Activated CD4-positive, alpha-beta T cell treated with anti-CD3 and anti-CD28 coated beads, Interleukin-2, amount 10 ng/mL, durations not matched to agents 7 days and 5 days (primary cell): ENCODE data around the gene ONECUT3. TPM values are rescaled to one million over a fixed set of nuclear protein-coding genes. Genes with fewer than 3 reads are reported as not detected.

Source experiments
- CTCF ChIA-PET: fragments of 350-600 bp; sonication (Branson Sonifier 250); formaldehyde crosslinking; loops from one replicate; lab custom pipeline; 2021; ENCODE audit warnings: antibody characterized with exemption; lab: Charles Lee
- POLR2A ChIA-PET: fragments of 350-600 bp; sonication (Branson Sonifier 250); formaldehyde crosslinking; loops from one replicate; lab custom pipeline; 2021; ENCODE audit warnings: antibody characterized with exemption; lab: Charles Lee
- DNase-seq: peaks from one replicate; pipeline ENCODE4 v3.0.0-alpha.2; 2020
- H3K27ac Mint-ChIP-seq: one replicate; pipeline ENCODE4 v1.8.0; 2021; ENCODE audit warnings: mild to moderate bottlenecking, moderate library complexity, mixed read lengths
- H3K27me3 Mint-ChIP-seq: one replicate; pipeline ENCODE4 v1.8.0; 2021; ENCODE audit warnings: mixed read lengths
- H3K36me3 Mint-ChIP-seq: one replicate; pipeline ENCODE4 v1.8.0; 2021; ENCODE audit warnings: low read depth, mixed read lengths
- H3K4me1 Mint-ChIP-seq: one replicate; pipeline ENCODE4 v1.8.0; 2021; ENCODE audit warnings: mixed read lengths
- H3K4me3 Mint-ChIP-seq: one replicate; pipeline ENCODE4 v1.8.0; 2021; ENCODE audit warnings: mild to moderate bottlenecking, moderate library complexity, mixed read lengths
- H3K9me3 Mint-ChIP-seq: one replicate; pipeline ENCODE4 v1.8.0; 2021; ENCODE audit warnings: mixed read lengths
- total RNA-seq, 2 experiments: library from RNA; stranded (reverse); gene quantifications; one replicate each; pipeline ENCODE4 v1.2.3, GENCODE V29; 2021

Gene ONECUT3
- total RNA-seq, 2 experiments from 2014 or later, result not detected

- ChIA-PET POLR2A (no interaction called here), CTCF (no interaction called here)
- Mint-ChIP-seq H3K36me3 (peaks cover 3% of the 10 kb centered on the region), H3K27me3 (peaks cover 65% of the 10 kb centered on the region), H3K4me3 (no peak overlapping the region), H3K27ac (no peak overlapping the region), H3K4me1 (no peaks in the 10 kb centered on the region), H3K9me3 (no peaks in the 10 kb centered on the region)
- DNase-seq, result no peak
Observed at GRCh38 chr19:1762243-1763117, 9.2 kb downstream of the ONECUT3 start.

- CTCF ChIA-PET, result interaction anchor here (0.6 to 1.5 kb wide), 3 partner anchors 10 to 63 kb away, joined by 3 to 6 read pairs (median 3); no protein-coding TSS in a partner anchor
- H3K27me3 Mint-ChIP-seq, result peaks cover 67% of the 10 kb centered on the region
- DNase-seq, result no peak
- POLR2A ChIA-PET, result no interaction called here
- H3K9me3 Mint-ChIP-seq, result no peaks in the 10 kb centered on the region
- peak overlapping the region; percentile 6 for H3K27ac Mint-ChIP-seq
- peaks cover 3% of the 10 kb centered on the region for H3K36me3 Mint-ChIP-seq
- H3K4me3 Mint-ChIP-seq, result no peak overlapping the region
- no peaks in the 10 kb centered on the region for H3K4me1 Mint-ChIP-seq
Observed at GRCh38 chr19:1763648-1764639, 10.6 kb downstream of the ONECUT3 start.

- H3K4me1 Mint-ChIP-seq, result no peaks in the 10 kb centered on the region
- H3K27me3 Mint-ChIP-seq, result peaks cover 62% of the 10 kb centered on the region
- ChIA-PET CTCF (interaction anchor here (0.6 to 1.5 kb wide), 4 partner anchors 9 to 226 kb away, joined by 3 to 6 read pairs (median 3); no protein-coding TSS in a partner anchor), POLR2A (no interaction called here)
- H3K27ac Mint-ChIP-seq, result no peak overlapping the region
- H3K36me3 Mint-ChIP-seq, result peaks cover 3% of the 10 kb centered on the region
- no peak for DNase-seq
- no peaks in the 10 kb centered on the region for H3K9me3 Mint-ChIP-seq
- no peak overlapping the region for H3K4me3 Mint-ChIP-seq
Observed at GRCh38 chr19:1764729-1765128, 11.4 kb downstream of the ONECUT3 start.

GRCh38 chr19:1765232-1765903 lies 12.1 kb downstream of the ONECUT3 start:
- no peak overlapping the region for H3K27ac Mint-ChIP-seq
- peaks cover 5% of the 10 kb centered on the region for H3K9me3 Mint-ChIP-seq
- POLR2A ChIA-PET, result no interaction called here
- H3K4me3 Mint-ChIP-seq, result no peak overlapping the region
- H3K36me3 Mint-ChIP-seq, result peaks cover 3% of the 10 kb centered on the region
- peaks cover 62% of the 10 kb centered on the region for H3K27me3 Mint-ChIP-seq
- CTCF ChIA-PET, result interaction anchor here (0.6 kb wide), 1 partner anchor 226 kb away, joined by 3 read pairs; no protein-coding TSS in a partner anchor
- DNase-seq, result no peak
- no peaks in the 10 kb centered on the region for H3K4me1 Mint-ChIP-seq

- ChIA-PET POLR2A (interaction anchor here (0.6 kb wide), 1 partner anchor 115 kb away, joined by 3 read pairs; no protein-coding TSS in a partner anchor), CTCF (no interaction called here)
- Mint-ChIP-seq H3K36me3 (peaks cover 3% of the 10 kb centered on the region), H3K9me3 (peaks cover 11% of the 10 kb centered on the region), H3K4me1 (no peaks in the 10 kb centered on the region), H3K4me3 (no peak overlapping the region), H3K27me3 (peaks cover 60% of the 10 kb centered on the region), H3K27ac (no peak overlapping the region)
- DNase-seq, result no peak
Observed at GRCh38 chr19:1765904-1766799, 12.8 kb downstream of the ONECUT3 start.

GRCh38 chr19:1766800-1767352 lies 13.6 kb downstream of the ONECUT3 start:
- Mint-ChIP-seq H3K36me3 (no peaks in the 10 kb centered on the region), H3K27me3 (peaks cover 57% of the 10 kb centered on the region), H3K27ac (no peak overlapping the region), H3K4me1 (no peaks in the 10 kb centered on the region), H3K9me3 (peaks cover 15% of the 10 kb centered on the region), H3K4me3 (no peak overlapping the region)
- CTCF ChIA-PET, result interaction anchor here (1.0 kb wide), 1 partner anchor 221 kb away, joined by 3 read pairs; no protein-coding TSS in a partner anchor
- DNase-seq, result no peak
- POLR2A ChIA-PET, result interaction anchor here (0.6 kb wide), 1 partner anchor 115 kb away, joined by 3 read pairs; no protein-coding TSS in a partner anchor

GRCh38 chr19:1767464-1767933 lies 14.2 kb downstream of the ONECUT3 start:
- ChIA-PET POLR2A (no interaction called here), CTCF (interaction anchor here (1.0 to 1.3 kb wide), 4 partner anchors 20 to 221 kb away, joined by 3 to 5 read pairs (median 3); no protein-coding TSS in a partner anchor)
- peaks cover 15% of the 10 kb centered on the region for H3K9me3 Mint-ChIP-seq
- DNase-seq, result peak; percentile 41
- H3K27ac Mint-ChIP-seq, result no peak overlapping the region
- H3K27me3 Mint-ChIP-seq, result peaks cover 56% of the 10 kb centered on the region
- H3K36me3 Mint-ChIP-seq, result no peaks in the 10 kb centered on the region
- H3K4me1 Mint-ChIP-seq, result no peaks in the 10 kb centered on the region
- no peak overlapping the region for H3K4me3 Mint-ChIP-seq

GRCh38 chr19:1768248-1768647 lies 14.9 kb downstream of the ONECUT3 start:
- H3K4me3 Mint-ChIP-seq, result no peak overlapping the region
- H3K9me3 Mint-ChIP-seq, result peaks cover 15% of the 10 kb centered on the region
- H3K27me3 Mint-ChIP-seq, result peaks cover 56% of the 10 kb centered on the region
- H3K4me1 Mint-ChIP-seq, result no peaks in the 10 kb centered on the region
- ChIA-PET CTCF (interaction anchor here (0.7 to 1.3 kb wide), 4 partner anchors 13 to 96 kb away, joined by 3 to 5 read pairs (median 3); no protein-coding TSS in a partner anchor), POLR2A (interaction anchor here (0.5 kb wide), 1 partner anchor 149 kb away, joined by 3 read pairs; no protein-coding TSS in a partner anchor)
- no peaks in the 10 kb centered on the region for H3K36me3 Mint-ChIP-seq
- no peak for DNase-seq
- no peak overlapping the region for H3K27ac Mint-ChIP-seq

GRCh38 chr19:1768918-1769644 lies 15.8 kb downstream of the ONECUT3 start:
- CTCF ChIA-PET, result interaction anchor here (1.2 to 1.3 kb wide), 3 partner anchors 22 to 97 kb away, joined by 3 to 5 read pairs (median 3); no protein-coding TSS in a partner anchor
- peaks cover 54% of the 10 kb centered on the region for H3K27me3 Mint-ChIP-seq

GRCh38 chr19:1769645-1769985 lies 16.3 kb downstream of the ONECUT3 start:
- H3K4me3 Mint-ChIP-seq, result no peak overlapping the region
- ChIA-PET CTCF (interaction anchor here (1.6 to 2.1 kb wide), 2 partner anchors 13 to 56 kb away, joined by 3 to 8 read pairs; no protein-coding TSS in a partner anchor), POLR2A (no interaction called here)
- peaks cover 55% of the 10 kb centered on the region for H3K27me3 Mint-ChIP-seq
- H3K27ac Mint-ChIP-seq, result no peak overlapping the region
- no peaks in the 10 kb centered on the region for H3K36me3 Mint-ChIP-seq
- H3K9me3 Mint-ChIP-seq, result peaks cover 15% of the 10 kb centered on the region
- H3K4me1 Mint-ChIP-seq, result no peaks in the 10 kb centered on the region
- DNase-seq, result no peak

More at GRCh38 chr19:1768918-1769644, 15.8 kb downstream of the ONECUT3 start:
- DNase-seq, result no peak
- Mint-ChIP-seq H3K36me3 (no peaks in the 10 kb centered on the region), H3K9me3 (peaks cover 15% of the 10 kb centered on the region), H3K4me1 (no peaks in the 10 kb centered on the region), H3K4me3 (no peak overlapping the region), H3K27ac (no peak overlapping the region)
- POLR2A ChIA-PET, result no interaction called here
